Activated CD8-positive, alpha-beta memory T cell treated with anti-CD3 and anti-CD28 coated beads, Interleukin-2, amount 50 U/mL, for 4 hours (primary cell): Measurements from ENCODE around the gene KLK8.

ENCODE experiments used
- DNase-seq: peaks from one replicate; pipeline ENCODE4 v3.0.0-alpha.2; 2020

Gene KLK8

DNA sequence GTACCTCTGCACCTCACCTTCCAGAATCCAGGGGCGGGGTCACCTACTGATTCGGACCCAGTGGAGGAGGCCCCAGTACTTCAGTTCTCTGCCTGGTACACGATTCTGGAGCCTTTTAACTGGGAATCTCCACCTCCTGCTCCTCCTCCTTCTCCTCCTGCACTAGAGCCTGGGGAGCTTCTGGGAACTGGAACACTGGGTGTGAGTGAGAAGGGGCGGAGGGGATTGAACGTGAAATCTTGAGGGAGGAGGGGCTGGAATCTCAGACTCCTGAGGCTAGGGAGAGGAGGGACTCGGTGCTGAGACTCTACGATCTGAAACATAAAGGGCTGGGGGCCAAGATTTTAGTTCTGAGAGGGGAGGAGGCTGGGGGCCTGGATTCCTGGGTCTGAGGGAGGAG, at the start of gene KLK8:
Gene KLK8, minus strand, starts transcription at position 90 of the 400 bp plus-strand sequence. CDS start 437 bp downstream, outside the sequence.
- DNase-seq: no peak

DNA sequence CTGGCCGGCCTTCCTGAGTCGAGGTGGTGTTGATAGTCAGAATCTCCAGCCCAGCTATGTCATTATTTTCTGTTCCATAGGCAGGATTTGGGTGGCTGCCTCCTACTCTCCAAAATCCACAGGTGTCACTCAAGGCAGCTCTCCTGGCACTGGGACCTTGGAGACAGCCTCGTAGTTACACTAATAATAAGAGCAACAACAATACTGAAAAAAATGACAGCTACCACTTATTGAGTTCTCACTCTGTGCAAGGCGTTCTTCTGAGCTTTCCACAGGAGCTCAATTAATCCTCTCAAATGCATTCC, 45.6 kb upstream of the KLK8 start:
- no peak for DNase-seq

GRCh38 chr19:51044327-51044726, 42.9 kb upstream of the KLK8 start:
- no peak for DNase-seq

DNA sequence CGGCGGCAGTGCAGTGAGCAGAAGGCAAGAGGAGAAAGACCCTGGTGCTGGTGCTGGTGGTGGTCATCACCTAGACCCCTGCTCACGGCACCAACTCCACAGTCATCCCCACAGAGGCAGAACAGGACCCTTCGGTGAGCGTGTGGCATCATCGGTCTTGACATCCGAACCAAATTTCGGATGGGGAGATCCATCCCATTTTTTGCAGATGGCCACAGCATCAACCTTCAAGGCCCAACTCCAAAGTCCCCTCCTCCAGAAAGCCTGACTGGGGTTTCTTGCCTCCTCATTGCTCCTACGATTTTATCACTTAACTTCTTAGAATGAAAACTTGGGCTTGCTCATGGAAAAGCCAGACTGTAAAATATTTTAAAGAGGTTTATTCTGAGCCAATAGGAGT, 42.1 kb upstream of the KLK8 start:
- no peak for DNase-seq

DNA sequence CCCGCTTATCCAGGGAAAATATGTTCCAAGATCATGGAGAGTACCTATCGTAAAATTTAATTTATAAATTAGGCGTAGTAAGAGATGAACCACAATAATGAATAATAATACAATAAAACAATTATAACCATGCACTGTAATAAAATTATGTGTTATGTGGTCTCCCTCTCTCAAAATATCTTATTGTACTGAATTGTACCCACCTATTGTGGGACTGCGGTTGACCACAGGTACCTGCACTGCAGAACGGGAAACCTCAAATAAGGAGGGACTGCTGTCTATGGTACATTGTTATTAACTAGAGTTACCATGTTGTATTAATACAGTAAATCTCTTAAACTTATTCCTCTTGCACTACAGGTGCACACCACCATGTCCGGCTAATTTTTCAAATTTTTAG, 38.7 kb upstream of the KLK8 start:
- no peak for DNase-seq

GRCh38 chr19:51036519-51036918, 35.1 kb upstream of the KLK8 start:
- no peak for DNase-seq

GRCh38 chr19:51034704-51035103, 33.3 kb upstream of the KLK8 start, which contains the start of gene KLK12:
TSS of gene KLK12 (minus strand) at chr19:51035002. CDS start at chr19:51034621, 381 bp downstream.
- DNase-seq: no peak

- DNase-seq: no peak
These were observed 30.4 kb upstream of the KLK8 start for GRCh38 chr19:51031880-51032225.

DNA sequence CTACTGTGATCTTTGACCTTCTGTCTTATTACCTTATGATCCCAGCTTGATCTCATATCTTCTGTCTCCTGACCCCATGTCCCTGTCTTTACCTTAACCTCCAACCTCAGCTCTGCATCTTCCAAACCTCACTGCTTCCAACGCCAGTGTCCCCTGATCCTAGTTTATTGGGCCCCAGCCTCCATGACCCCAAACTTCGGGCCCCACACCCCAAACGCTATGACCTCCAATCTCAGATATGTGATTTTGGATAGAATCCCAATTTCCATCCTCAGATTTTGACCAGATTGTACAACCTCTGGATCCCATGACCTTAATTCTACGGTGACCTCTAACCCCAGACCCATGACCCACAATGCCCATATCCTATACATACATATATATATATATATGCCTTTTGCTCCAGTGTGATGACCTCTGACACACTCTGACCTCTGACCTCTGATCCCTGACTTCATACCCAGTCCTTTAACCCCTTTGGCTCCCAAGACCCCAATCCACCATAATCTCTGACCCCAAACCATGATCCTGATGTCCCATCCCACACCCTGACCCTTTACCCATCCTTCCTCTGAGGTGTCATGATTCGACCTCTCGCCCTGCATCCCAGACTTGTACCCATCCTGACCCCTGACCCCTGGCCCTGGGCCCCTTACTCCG, 29.9 kb upstream of the KLK8 start:
- DNase-seq: no peak

DNA sequence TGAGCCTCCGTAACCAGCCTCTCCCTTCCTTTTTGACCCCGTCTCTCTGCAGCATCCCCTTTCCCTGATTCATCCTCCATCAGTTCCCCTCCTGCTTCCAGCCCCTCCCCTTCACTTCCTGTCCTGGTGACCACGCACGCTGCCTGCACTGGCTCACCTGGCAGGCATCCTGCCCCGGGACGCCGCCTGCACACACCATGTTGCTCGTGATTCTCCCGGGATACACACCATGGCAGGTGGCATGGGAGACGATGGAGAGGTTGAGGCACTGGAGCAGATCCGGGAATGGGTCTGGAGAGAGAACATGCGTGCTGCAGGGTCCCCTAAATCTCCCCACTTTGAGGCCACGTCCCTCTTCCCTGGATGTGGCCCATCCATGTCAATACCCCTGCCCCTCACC, 29.2 kb upstream of the KLK8 start:
- no peak for DNase-seq

GRCh38 chr19:51029718-51030117, 28.3 kb upstream of the KLK8 start:
- DNase-seq: no peak

DNA sequence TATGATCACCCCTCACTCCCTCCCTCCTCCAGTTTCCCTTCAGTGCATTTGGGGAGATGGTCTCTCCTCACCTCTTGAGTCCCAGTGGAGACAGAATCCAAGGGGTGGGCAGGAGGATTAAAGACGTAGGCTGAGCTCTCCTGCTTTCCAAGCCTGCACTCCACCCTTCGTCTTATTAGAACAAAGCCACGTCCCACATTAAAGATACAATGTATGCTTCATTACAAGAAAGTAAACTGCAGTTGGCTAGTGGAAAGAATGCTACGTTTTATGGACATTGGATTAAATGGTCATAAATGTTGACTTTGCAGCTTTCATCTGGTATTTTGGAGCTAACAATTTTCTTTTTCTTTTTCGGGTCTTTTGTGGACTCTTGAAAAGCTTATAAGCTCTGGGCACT, 26.5 kb upstream of the KLK8 start:
- no peak for DNase-seq

DNA sequence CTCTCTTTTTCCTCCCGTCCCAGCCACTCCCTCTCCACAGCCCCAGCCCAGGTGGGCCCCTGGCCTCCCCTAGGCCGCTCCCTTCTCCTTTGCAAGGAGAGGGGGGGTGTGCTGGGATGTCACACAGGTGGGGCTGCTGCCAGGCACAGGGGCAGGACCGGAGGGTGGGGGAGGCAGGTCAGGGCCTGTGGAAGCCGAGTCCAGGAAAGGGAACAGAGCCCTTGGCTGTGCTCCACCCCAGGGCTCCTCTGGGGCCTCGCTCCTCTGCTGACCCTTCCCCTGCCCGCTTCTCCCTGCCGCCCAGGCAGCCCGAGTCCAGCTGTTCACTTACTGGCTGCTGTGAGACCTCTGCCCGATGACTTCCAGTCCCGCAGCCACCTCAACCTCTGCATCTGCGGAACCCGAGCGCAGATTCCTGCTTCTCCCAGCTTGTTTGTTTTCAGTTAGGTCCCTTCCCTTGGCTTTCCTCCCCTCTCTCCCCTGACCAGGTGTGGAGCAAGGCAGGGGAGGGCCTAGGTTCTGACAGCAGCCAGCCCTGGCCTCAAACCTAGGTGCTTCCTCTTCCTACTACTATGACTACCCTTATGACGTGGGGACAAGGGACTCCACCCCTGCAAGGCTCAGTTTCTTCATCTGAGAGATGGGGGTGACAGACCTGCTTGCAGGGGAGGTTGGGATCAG, 25.9 kb upstream of the KLK8 start:
- DNase-seq: no peak

- no peak for DNase-seq
These were observed 25.1 kb upstream of the KLK8 start, which contains the start of gene KLK11 for GRCh38 chr19:51026554-51026831. TSS of gene KLK11 (minus strand) at chr19:51026616. CDS start at chr19:51025631, 985 bp downstream.

- DNase-seq: no peak
These were observed 24.6 kb upstream of the KLK8 start for GRCh38 chr19:51025809-51026553.

DNA sequence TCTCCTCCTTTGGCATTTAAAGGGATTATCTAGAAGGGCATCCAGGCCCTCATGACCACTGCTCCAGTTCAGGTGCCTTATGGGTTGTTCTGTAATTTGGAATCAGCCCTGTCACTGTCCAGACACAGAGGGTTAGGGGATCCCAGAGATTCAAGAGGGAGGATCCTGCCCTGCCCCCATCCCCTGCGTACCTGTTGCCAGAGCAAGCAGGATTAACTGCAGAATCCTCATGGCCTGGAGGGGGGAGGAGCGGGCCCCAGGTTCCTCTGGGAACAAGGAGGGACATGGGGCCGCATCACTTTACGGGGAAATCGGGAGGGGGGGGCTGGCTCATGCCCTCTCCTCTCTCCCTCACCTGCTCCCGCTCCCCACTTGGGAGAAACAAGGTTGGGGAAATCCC, 24.0 kb upstream of the KLK8 start:
- no peak for DNase-seq

DNA sequence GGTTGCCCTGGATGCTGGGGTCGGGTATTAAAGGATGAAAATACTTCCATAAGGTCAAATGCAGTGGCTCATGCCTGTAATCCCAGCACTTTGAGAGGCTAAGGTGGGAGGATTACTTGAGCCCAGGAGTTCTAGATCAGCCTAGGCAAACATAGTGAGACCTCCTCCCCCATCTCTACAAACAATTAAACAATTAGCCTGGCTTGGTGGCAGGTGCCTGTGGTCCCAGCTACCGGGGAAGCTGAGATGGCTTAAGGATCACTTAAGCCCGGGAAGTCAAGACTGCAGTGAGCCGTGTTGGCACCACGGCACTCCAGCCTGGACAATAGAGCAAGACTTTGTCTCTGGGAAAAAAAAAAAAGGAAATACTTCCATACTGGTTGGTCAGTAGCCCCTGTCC, 23.5 kb upstream of the KLK8 start:
- no peak for DNase-seq

- no peak for DNase-seq
These were observed 22.5 kb upstream of the KLK8 start for GRCh38 chr19:51023946-51024345.

DNA sequence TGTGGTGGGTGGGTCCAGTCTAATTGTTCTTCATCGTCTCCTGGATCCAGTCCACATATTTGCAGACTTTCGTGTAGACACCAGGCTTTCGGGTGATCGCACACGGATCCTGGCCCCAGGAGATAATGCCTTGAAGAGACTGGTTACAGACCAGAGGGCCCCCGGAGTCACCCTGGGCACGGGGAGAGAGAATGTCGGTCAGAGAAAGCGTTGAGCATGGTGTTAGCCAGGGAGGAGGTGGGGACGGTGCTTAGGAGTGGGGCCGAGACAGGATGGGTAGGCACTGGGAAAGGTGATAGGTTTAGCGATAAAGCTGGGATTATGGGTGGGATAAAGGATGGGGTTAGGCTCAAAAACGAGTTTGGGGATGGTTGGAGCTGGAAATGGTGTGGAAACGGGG, 21.1 kb upstream of the KLK8 start:
- DNase-seq: no peak

GRCh38 chr19:51020988-51021651, 19.7 kb upstream of the KLK8 start:
- no peak for DNase-seq

GRCh38 chr19:51019544-51019925, 18.1 kb upstream of the KLK8 start, which contains the start of gene KLK10:
TSS of gene KLK10 (minus strand) at chr19:51019709. CDS start at chr19:51019130, 579 bp downstream.
- no peak for DNase-seq

DNA sequence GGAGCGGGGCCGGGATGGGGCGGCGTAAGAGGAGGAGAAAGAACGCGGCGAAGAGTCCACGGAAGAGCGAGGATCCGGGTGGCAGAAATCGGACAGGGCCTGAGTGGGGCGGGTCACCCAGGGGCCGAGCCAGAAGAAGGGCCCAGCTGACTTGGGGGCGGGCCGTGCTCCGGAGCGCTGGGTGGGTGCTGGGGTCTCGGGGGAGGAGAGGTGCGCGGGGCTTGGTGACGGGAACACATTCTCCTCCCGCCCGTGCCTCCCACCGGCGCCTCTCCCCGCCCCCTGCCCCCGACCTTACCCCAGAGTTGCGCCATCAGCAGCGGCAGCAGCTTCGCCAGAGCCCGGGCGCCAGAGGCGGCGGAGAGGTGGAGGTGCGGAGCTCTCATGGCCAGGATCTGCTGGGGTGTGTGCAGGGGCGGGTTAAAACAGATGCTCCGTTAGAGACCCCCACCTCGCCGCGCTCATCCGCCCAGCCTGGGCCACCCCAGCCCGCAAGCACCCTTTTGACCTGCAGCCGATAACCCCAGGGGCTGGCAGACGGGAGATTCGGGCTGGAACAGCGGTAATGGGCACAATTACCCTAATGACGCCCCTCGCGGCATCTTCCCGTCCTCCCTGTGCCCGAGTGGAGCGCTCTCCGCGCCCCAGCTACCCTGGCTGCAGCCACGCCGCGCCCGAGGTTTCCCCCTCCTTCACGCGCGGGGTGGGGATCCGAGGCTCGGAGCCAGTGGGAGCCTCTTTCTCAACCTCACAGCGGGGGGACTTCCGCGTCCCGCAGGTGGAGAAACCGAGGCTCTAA, 17.5 kb upstream of the KLK8 start:
- DNase-seq: no peak
